H1 (cell line): ENCODE measurements around the gene CRACDL. TPM values are rescaled to one million over a fixed set of nuclear protein-coding genes. Genes with fewer than 3 reads are reported as not detected.

ENCODE experiments used
- ATF2 ChIP-seq: IDR thresholded peaks from 2 replicates; pipeline ENCODE4 v1.6.1; 2012; ENCODE audit warnings: low read length, inconsistent platforms
- BRCA1 ChIP-seq: IDR thresholded peaks from 2 replicates; pipeline ENCODE4 v1.6.1; 2012; ENCODE audit warnings: low read depth, low read length, improper control_type of control experiment
- CBX8 ChIP-seq: fragments of 300-800, 300-1000 bp; sonication (generic); IDR thresholded peaks from 2 replicates; pipeline ENCODE4 v1.7.1; 2016; ENCODE audit warnings: low read depth, low read length, borderline replicate concordance
- USF2 ChIP-seq: IDR thresholded peaks from 2 replicates; pipeline ENCODE4 v1.6.1; 2011; ENCODE audit warnings: low read length, improper control_type of control experiment
- YY1 ChIP-seq: IDR thresholded peaks from 2 replicates; pipeline ENCODE4 v1.6.1; 2011; ENCODE audit warnings: low read depth, mild to moderate bottlenecking, low read length
- polyA plus RNA-seq, 7 experiments: library from polyadenylated mRNA; depleted of rRNA in 3 of 7; stranded (reverse) in 5 of 7; unstranded in 2 of 7; fragments of >200 nt in 5 of 7; fragments of 200-250 nt in 2 of 7; gene quantifications; 1 replicate in 5 of 7; 2 replicates in 1 of 7; 4 replicates in 1 of 7; pipeline versions ENCODE4 v1.2.1 to v1.2.3, GENCODE V29; 2011 to 2013; ENCODE audit warnings: missing spikeins in 2 of 7, mixed read lengths in 2 of 7
- total RNA-seq: library from RNA; stranded (reverse); fragmentation: NEBNext Ultra II Directional; extraction: Animal tissue kit (Norgen Biotek cat#: 25700); gene quantifications from 2 replicates; pipeline ENCODE4 v1.2.1, GENCODE V29; 2021

CRACDL gene
- total and polyA plus RNA-seq, 2 of the 8 experiments (the other 6 are each of a cell fraction or from before 2014, with no cell fraction given): 0.07 to 0.38 TPM

- no peak for TF ChIP-seq ATF2
- no peak for TF ChIP-seq CBX8
- no peak for TF ChIP-seq BRCA1
- TF ChIP-seq USF2: no peak
- no peak for TF ChIP-seq YY1
Measured at GRCh38 chr2:98775146-98775986, 160.7 kb downstream of the CRACDL start (continued).
